ENCODE data around the gene NRXN3.

DNA sequence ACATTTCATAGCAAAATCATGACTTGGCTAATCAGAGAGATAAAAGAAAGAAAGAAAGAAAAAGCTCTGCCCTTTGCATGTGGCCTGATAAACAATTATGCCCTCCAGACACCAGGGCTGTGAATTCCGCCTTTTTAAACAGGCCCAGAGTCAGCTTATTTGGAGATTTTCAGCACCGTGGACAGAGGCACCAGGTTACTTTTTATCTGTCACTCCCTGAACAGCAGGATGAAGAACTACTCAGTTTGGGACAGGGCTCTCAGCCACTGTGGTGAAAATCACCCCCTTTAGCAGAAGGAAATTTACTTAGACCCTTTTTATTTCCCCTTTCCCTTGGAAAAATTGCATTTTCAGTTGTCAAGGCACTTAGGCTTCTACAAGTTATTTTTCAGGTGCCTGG is 359.9 kb downstream of the NRXN3 start:
- TF ChIP-seq, protein P1, sequence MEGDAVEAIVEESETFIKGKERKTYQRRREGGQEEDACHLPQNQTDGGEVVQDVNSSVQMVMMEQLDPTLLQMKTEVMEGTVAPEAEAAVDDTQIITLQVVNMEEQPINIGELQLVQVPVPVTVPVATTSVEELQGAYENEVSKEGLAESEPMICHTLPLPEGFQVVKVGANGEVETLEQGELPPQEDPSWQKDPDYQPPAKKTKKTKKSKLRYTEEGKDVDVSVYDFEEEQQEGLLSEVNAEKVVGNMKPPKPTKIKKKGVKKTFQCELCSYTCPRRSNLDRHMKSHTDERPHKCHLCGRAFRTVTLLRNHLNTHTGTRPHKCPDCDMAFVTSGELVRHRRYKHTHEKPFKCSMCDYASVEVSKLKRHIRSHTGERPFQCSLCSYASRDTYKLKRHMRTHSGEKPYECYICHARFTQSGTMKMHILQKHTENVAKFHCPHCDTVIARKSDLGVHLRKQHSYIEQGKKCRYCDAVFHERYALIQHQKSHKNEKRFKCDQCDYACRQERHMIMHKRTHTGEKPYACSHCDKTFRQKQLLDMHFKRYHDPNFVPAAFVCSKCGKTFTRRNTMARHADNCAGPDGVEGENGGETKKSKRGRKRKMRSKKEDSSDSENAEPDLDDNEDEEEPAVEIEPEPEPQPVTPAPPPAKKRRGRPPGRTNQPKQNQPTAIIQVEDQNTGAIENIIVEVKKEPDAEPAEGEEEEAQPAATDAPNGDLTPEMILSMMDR (IDR thresholded peaks at IDR 0.05), result no peak
- TF ChIP-seq POLR2A (IDR thresholded peaks at IDR 0.05), result no peak
- TF ChIP-seq EP300 (IDR thresholded peaks at IDR 0.05), result no peak
- no peak for TF ChIP-seq POLR2AphosphoS5 (IDR thresholded peaks at IDR 0.05)

All from stomach (tissue), 4 donors.